OCI-LY7 (cell line): ENCODE data around the gene PSD2. TPM values are rescaled to one million over a fixed set of nuclear protein-coding genes. Genes with fewer than 3 reads are reported as not detected.

Experiments
- BruUV-seq: library from RNA; stranded (reverse); fragments of 400-500 nt; replicated peaks from 2 replicates; lab custom pipeline; 2021; lab: Mats Ljungman, UMichigan
- CTCF ChIA-PET: fragments of 300-600 bp; sonication (Branson Sonifier 250); formaldehyde crosslinking; loops from one replicate; lab custom pipeline; 2022; ENCODE audit warnings: antibody characterized with exemption; ENCODE audit not compliant: unreplicated experiment; lab: Charles Lee
- POLR2A ChIA-PET: fragments of 300-600 bp; sonication (Branson Sonifier 250); formaldehyde crosslinking; loops from one replicate; lab custom pipeline; 2022; ENCODE audit warnings: antibody characterized with exemption; lab: Charles Lee
- DNase-seq: peaks from one replicate; pipeline ENCODE4 v3.0.0-alpha.2; 2015; ENCODE audit warnings: low spot score
- H2AFZ ChIP-seq: fragments of 200-600 bp; sonication (generic), shearing (Covaris generic); 2 replicates; pipeline ENCODE4 v1.6.1; 2014; ENCODE audit warnings: mild to moderate bottlenecking, antibody characterized with exemption, low read length, moderate library complexity
- H3K27ac ChIP-seq: fragments of 200-600 bp; sonication (generic); 2 replicates; pipeline ENCODE4 v1.5.1; 2014; ENCODE audit warnings: mixed run types, low read depth, mild to moderate bottlenecking, moderate library complexity, low read length, inconsistent platforms; ENCODE audit not compliant: poor library complexity, severe bottlenecking
- H3K36me3 ChIP-seq: fragments of 200-600 bp; sonication (generic); 2 replicates; pipeline ENCODE4 v1.6.1; 2014; ENCODE audit warnings: mild to moderate bottlenecking, antibody characterized with exemption, low read length, moderate library complexity, mixed read lengths; ENCODE audit not compliant: insufficient read depth
- H3K4me1 ChIP-seq: fragments of 200-600 bp; sonication (generic); 2 replicates; pipeline ENCODE4 v1.5.1; 2014; ENCODE audit warnings: mild to moderate bottlenecking, low read length; ENCODE audit not compliant: insufficient read depth, poor library complexity, severe bottlenecking
- H3K4me2 ChIP-seq: fragments of 200-600 bp; sonication (generic); 2 replicates; pipeline ENCODE4 v1.6.1; 2014; ENCODE audit warnings: mild to moderate bottlenecking, low read length
- H3K4me3 ChIP-seq: fragments of 200-600 bp; sonication (generic); 2 replicates; pipeline ENCODE4 v1.5.1; 2014; ENCODE audit warnings: mild to moderate bottlenecking, low read depth, low read length; ENCODE audit not compliant: poor library complexity, severe bottlenecking
- H3K79me2 ChIP-seq: fragments of 200-600 bp; sonication (generic); 2 replicates; pipeline ENCODE4 v1.6.1; 2016; ENCODE audit warnings: low read depth, mild to moderate bottlenecking, low read length, moderate library complexity, mixed read lengths; ENCODE audit not compliant: insufficient read depth
- H3K9me2 ChIP-seq: fragments of 200-600 bp; sonication (generic); 2 replicates; pipeline ENCODE4 v1.6.1; 2016; ENCODE audit warnings: mild to moderate bottlenecking, low read length, mixed read lengths; ENCODE audit not compliant: insufficient read depth
- H3K9me3 ChIP-seq: fragments of 200-600 bp; sonication (generic); 2 replicates; pipeline ENCODE4 v1.6.1; 2014; ENCODE audit warnings: mild to moderate bottlenecking, mixed run types, low read length, mixed read lengths
- H4K20me1 ChIP-seq: fragments of 200-600 bp; sonication (generic); 2 replicates; pipeline ENCODE4 v1.6.1; 2014; ENCODE audit warnings: mild to moderate bottlenecking, antibody characterized with exemption, low read length, moderate library complexity, mixed read lengths; ENCODE audit not compliant: insufficient read depth
- EZH2phosphoT487 ChIP-seq: fragments of 200-600 bp; sonication (generic); IDR thresholded peaks from 2 replicates; pipeline ENCODE4 v1.6.1; 2018; ENCODE audit warnings: low read depth, borderline replicate concordance, mild to moderate bottlenecking, mixed run types, antibody characterized with exemption, low read length, moderate library complexity, mixed read lengths
- intact Hi-C: fragments of 100-400 bp; cut with micrococcal nuclease; formaldehyde crosslinking; loops from one replicate; pipeline ENCODE4 v1.10.0; 2022; ENCODE audit not compliant: unreplicated experiment
- total RNA-seq, 2 experiments: library from RNA; depleted of rRNA in 1 of 2; stranded (reverse); fragments of >200 nt in 1 of 2; shearing (Covaris generic) in 1 of 2; gene quantifications; 2 replicates each; pipeline ENCODE4 v1.2.3, GENCODE V29; 2014 to 2022
- TF ChIP-seq, protein P1 (sequence below): fragments of 200-600 bp; sonication (generic); conservative IDR thresholded peaks from 2 replicates; pipeline ENCODE4 v1.5.1; 2014; ENCODE audit warnings: mild to moderate bottlenecking, antibody characterized with exemption, low read length, moderate library complexity, mixed read lengths

Gene PSD2
- total RNA-seq, 2 experiments from 2014 or later = 0.11 to 0.13 TPM

GRCh38 chr5:139769477-139769876 lies 26.1 kb upstream of the PSD2 start:
- Histone ChIP-seq H4K20me1 (no peaks in the 10 kb centered on the region), H3K4me1 (peaks cover 8% of the 10 kb centered on the region), H3K9me3 (no peaks in the 10 kb centered on the region), H3K36me3 (no peaks in the 10 kb centered on the region), H3K4me2 (no peak overlapping the region), H2AFZ (no peak overlapping the region), H3K4me3 (no peak overlapping the region), H3K9me2 (no peaks in the 10 kb centered on the region), H3K79me2 (no peaks in the 10 kb centered on the region), H3K27ac (no peak overlapping the region)
- ChIA-PET CTCF (no interaction called here), POLR2A (no interaction called here)
- no peak for DNase-seq
- intact Hi-C loops = loop anchor here (5.0 kb wide), 1 partner anchor 252 kb away; no protein-coding TSS in a partner anchor
- no TSS peak for BruUV-seq
- TF ChIP-seq, protein P1, sequence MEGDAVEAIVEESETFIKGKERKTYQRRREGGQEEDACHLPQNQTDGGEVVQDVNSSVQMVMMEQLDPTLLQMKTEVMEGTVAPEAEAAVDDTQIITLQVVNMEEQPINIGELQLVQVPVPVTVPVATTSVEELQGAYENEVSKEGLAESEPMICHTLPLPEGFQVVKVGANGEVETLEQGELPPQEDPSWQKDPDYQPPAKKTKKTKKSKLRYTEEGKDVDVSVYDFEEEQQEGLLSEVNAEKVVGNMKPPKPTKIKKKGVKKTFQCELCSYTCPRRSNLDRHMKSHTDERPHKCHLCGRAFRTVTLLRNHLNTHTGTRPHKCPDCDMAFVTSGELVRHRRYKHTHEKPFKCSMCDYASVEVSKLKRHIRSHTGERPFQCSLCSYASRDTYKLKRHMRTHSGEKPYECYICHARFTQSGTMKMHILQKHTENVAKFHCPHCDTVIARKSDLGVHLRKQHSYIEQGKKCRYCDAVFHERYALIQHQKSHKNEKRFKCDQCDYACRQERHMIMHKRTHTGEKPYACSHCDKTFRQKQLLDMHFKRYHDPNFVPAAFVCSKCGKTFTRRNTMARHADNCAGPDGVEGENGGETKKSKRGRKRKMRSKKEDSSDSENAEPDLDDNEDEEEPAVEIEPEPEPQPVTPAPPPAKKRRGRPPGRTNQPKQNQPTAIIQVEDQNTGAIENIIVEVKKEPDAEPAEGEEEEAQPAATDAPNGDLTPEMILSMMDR = no peak
- no peak for TF ChIP-seq EZH2phosphoT487

DNA sequence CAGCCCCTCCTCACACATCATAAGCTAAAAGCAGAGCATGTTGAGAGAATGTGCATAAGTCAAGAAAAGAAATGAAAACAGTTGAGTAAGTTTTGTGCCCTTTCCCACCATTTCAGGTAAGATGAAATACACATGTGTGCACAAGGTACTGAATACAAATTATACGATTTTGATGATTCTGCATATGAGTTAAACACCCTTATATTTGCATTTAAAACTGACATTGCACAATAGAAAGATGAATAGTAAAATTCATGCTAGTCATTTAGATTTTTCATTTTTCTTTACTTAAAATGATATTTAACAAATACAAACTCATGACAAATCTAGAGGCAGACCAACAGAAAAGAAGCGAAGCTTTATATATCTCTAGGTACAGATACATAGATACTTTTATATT lies 24.9 kb upstream of the PSD2 start:
- intact Hi-C loops = no loop called here
- Histone ChIP-seq H3K27ac (no peak overlapping the region), H3K4me3 (no peak overlapping the region), H3K9me3 (no peaks in the 10 kb centered on the region), H3K9me2 (no peaks in the 10 kb centered on the region), H4K20me1 (no peaks in the 10 kb centered on the region), H2AFZ (no peak overlapping the region), H3K36me3 (no peaks in the 10 kb centered on the region), H3K4me1 (no peaks in the 10 kb centered on the region), H3K79me2 (no peaks in the 10 kb centered on the region), H3K4me2 (no peak overlapping the region)
- ChIA-PET CTCF (no interaction called here), POLR2A (interaction anchor here (0.8 kb wide), 1 partner anchor 27 kb away, joined by 3 read pairs; no protein-coding TSS in a partner anchor)
- no TSS peak for BruUV-seq
- DNase-seq = no peak
- TF ChIP-seq, protein P1 = no peak
- TF ChIP-seq EZH2phosphoT487 = no peak

GRCh38 chr5:139772089-139772791 lies 23.4 kb upstream of the PSD2 start:
- Histone ChIP-seq H3K27ac (no peak overlapping the region), H3K4me1 (no peaks in the 10 kb centered on the region), H3K9me2 (no peaks in the 10 kb centered on the region), H2AFZ (no peak overlapping the region), H4K20me1 (no peaks in the 10 kb centered on the region), H3K9me3 (no peaks in the 10 kb centered on the region), H3K36me3 (no peaks in the 10 kb centered on the region), H3K4me2 (no peak overlapping the region), H3K4me3 (no peak overlapping the region), H3K79me2 (no peaks in the 10 kb centered on the region)
- DNase-seq = no peak
- TF ChIP-seq EZH2phosphoT487 = no peak
- TF ChIP-seq, protein P1 = no peak
- no TSS peak for BruUV-seq
- ChIA-PET CTCF (interaction anchor here (0.6 kb wide), 1 partner anchor 1756 kb away, joined by 4 read pairs; no protein-coding TSS in a partner anchor), POLR2A (no interaction called here)
- intact Hi-C loops = no loop called here
